ENCODE results near the gene CENPX.

GRCh38 chr17:82070611-82071010, 47.9 kb upstream of the CENPX start:
- TF ChIP-seq PKNOX1 (IDR thresholded peaks at IDR 0.05), result peak; percentile 90
- no peak for TF ChIP-seq FOXM1 (IDR thresholded peaks at IDR 0.05; ENCODE audit: borderline replicate concordance)
- no peak for TF ChIP-seq FOXA1 (IDR thresholded peaks at IDR 0.05)
- TF ChIP-seq ELF4 (IDR thresholded peaks at IDR 0.05), result no peak
- TF ChIP-seq TARDBP (IDR thresholded peaks at IDR 0.05), result no peak
- TF ChIP-seq ZNF384 (IDR thresholded peaks at IDR 0.05), result no peak
- no peak for TF ChIP-seq HDGF (IDR thresholded peaks at IDR 0.05; ENCODE audit: borderline replicate concordance)
- TF ChIP-seq ARNT (IDR thresholded peaks at IDR 0.05), result no peak
